ENCODE data around the gene CFAP99. TPM values are rescaled to one million over a fixed set of nuclear protein-coding genes. Genes with fewer than 3 reads are reported as not detected.
A peak's percentile ranks its signal among the peaks of the same experiment; 100 is the strongest.

The CFAP99 gene
- total RNA-seq, 1 experiment from 2014 or later, result 0.42 TPM

GRCh38 chr4:2411786-2412510 is 6.8 kb upstream of the CFAP99 start:
- no peak for DNase-seq (ENCODE audit: low read depth)

GRCh38 chr4:2412534-2412884 is 6.2 kb upstream of the CFAP99 start:
- no peak for DNase-seq (ENCODE audit: low read depth)

DNA sequence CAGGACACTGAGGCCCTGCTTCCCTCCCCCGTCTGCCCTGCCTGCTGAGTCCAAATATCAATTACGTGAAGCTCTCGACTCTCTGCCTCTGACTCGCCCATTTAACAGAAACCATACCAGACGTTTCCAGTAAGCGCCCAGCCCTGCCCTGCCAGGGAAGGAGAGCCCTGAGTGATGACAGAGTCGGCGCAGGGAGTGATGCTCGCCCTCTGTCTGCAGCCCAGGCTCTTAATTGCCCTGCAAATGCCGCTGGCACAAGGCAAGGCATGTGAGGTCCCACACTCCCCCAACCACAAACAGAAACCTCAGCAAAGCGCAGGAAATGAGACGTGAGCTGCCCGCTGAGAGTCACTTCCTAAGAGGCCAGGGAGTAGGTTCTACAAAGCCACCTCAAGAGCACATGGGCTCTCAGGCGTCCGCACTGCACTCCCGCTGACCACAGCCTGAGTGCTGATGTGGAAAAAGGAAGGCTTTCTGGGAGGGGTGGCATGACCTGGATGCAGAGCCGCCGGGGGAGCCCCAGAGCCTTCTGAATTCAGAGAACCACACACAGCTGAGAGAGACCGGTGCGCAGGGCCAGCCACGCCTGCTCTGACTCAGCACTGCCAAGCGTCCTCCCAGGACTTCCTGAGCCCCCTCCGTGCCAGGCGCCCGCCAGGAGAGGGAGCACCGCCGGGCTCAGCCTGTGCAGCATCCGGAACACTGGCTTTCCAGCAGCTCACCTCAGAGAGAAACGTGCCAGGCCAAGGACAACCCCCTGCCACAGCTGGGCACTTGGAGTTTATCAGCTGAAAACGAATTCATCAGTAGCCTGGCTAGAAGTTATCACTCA is 5.7 kb upstream of the CFAP99 start:
- peak; percentile 99 for DNase-seq (ENCODE audit: low read depth)

DNA sequence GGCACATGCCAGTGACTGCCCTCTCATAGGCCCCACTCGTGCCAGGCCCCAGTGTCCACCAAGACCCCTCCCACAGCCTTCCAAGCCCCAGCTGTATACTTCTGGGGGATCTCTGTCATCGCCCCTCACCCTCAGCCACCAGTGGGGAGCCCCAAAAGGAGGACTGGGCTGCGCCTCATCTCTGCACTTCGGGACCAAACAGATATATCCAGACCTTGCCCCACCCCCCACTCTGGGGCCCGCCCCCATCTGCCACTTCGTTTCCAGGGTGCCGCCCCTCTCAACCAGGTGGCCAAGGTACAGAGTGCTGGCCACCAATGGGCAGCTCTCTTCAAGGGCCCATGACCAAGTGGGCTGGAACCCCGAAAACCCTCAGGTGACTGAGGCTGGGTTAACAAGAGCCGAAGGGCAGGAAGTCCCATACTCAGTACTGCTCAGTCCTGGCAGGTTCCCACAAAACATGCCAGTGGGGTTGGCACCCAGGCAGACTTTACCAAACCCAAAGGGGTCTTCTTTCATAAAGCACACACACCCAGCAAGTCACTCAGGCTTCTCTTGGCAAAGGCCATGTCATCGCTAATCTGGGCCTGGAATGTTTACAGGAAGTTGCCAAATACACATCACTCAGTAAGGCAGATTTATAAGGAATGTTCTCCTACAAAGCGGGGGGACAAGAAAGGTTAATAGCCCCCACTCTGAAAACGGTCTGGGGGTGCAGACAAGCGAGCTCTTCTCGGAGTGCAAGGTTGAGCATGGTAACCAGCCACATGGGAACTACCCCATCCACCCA is 4.7 kb upstream of the CFAP99 start:
- peak; percentile 60 for DNase-seq (ENCODE audit: low read depth)

DNA sequence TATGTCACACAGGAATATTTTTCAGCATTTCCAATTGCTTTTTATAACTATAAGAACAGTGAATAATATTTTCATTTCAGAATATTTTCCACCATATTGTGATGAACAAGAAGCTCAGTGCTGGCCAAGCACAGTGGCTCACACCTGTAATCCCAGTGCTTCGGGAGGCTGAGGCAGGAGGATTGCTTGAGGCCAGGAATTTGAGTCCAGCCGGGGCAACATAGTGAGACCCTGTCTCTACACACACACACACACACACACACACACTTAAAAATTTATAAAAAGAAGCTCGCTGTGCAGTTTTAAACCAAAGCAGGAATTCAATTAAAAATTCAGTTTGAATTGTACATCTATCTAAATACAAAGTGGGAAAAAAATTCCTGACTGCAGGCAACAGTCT is 3.5 kb upstream of the CFAP99 start:
- no peak for DNase-seq (ENCODE audit: low read depth)

GRCh38 chr4:2415881-2416563 is 2.7 kb upstream of the CFAP99 start:
- DNase-seq (ENCODE audit: low read depth), result no peak

DNA sequence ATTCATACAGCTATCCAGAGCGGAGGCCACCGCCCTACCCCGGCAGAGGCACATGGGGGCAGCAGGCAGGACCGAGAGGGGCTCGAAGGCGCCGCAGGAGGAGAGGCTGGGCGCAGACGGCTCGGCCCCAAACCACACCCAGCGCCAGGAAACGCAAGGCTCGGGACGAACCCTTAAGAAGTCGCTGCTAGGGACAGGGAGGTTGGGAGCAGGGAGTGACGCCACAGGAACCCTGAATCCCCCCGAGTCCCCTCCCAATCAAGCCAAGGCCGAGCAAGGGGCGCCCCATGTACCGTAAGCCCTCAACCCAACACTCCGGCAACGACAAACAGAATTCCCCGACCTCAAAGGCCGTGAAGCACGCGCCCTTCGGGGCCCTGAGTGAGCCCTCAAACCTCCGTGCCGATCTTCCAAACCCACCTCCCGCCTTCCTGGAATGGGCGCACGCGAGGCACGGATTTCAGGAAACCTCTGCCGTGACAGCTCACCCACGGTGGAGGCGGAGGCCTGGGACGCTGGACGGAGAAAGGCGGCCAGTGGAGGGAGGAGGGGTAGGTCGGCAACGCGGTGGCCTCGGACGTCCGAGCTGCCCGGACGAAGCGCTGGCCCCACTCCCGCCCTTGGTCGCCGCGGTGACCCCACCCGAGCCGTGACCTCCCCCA is 2.1 kb upstream of the CFAP99 start:
- peak; percentile 36 for DNase-seq (ENCODE audit: low read depth)

GRCh38 chr4:2417226-2417764 is 1.5 kb upstream of the CFAP99 start:
- no peak for DNase-seq (ENCODE audit: low read depth)

GRCh38 chr4:2417765-2418649 is 748 bp upstream of the CFAP99 start, which contains the start of gene ZFYVE28:
Gene ZFYVE28, minus strand, starts transcription at chr4:2418645. Its CDS starts 322 bp downstream, at chr4:2418323.
- peak; percentile 43 for DNase-seq (ENCODE audit: low read depth)

GRCh38 chr4:2419814-2420213 is 1.1 kb downstream of the CFAP99 start:
- DNase-seq (ENCODE audit: low read depth), result no peak

DNA sequence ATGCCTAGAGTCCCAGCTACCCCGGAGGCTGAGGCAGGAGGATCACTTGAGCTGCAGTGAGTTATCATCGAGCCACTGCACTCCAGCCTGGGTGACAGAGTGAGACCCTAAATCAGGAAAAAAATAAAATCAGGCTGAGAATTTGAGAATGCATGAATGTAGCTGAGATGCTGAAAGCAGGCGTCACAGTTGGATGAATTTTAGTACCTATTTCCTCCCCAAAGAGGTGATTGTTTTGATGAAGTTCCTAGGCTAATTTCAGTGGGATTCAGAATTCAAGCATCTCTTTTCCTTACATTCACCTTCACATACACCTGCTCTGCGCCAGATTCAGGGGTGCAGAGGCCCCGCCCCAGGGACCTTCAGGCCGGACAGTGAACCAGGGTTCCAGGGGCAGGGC is 3.2 kb downstream of the CFAP99 start:
- no peak for DNase-seq (ENCODE audit: low read depth)

- DNase-seq (ENCODE audit: low read depth), result no peak
These were observed 4.3 kb downstream of the CFAP99 start for GRCh38 chr4:2423066-2423465.

- no peak for DNase-seq (ENCODE audit: low read depth)
These were observed 4.9 kb downstream of the CFAP99 start for GRCh38 chr4:2423695-2424094.

GRCh38 chr4:2424581-2424980 is 5.8 kb downstream of the CFAP99 start:
- peak; percentile 17 for DNase-seq (ENCODE audit: low read depth)

- no peak for DNase-seq (ENCODE audit: low read depth)
These were observed 6.8 kb downstream of the CFAP99 start for GRCh38 chr4:2425386-2426068.

GRCh38 chr4:2426069-2426397 is 7.3 kb downstream of the CFAP99 start:
- no peak for DNase-seq (ENCODE audit: low read depth)

DNA sequence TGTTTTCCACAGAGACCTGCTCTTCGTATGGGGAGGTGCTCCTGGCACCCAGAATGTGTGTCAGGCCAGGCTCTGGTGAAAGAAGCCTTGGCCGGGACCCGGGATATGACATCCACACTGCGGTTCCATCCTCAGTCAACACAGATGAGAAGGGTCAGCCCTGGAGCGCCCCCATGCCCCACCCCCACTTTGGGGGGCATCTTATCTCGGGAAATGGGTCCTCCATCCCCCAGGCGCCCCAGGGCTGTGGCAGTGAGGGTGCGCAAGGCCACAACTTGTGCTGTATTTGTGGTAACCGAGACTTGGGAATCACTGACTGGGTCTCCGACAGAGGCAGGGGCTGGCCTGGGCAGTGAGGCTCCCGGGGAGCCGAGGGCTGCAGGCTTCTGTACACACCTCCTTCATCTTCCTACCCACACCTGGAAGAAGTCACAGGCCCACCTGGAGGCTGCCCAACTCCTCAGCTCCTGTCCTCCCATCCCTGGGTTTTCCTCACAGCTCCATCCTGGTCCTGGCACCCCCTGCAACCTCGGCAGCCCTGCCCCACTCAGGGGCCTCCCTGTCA is 8.0 kb downstream of the CFAP99 start:
- no peak for DNase-seq (ENCODE audit: low read depth)

DNA sequence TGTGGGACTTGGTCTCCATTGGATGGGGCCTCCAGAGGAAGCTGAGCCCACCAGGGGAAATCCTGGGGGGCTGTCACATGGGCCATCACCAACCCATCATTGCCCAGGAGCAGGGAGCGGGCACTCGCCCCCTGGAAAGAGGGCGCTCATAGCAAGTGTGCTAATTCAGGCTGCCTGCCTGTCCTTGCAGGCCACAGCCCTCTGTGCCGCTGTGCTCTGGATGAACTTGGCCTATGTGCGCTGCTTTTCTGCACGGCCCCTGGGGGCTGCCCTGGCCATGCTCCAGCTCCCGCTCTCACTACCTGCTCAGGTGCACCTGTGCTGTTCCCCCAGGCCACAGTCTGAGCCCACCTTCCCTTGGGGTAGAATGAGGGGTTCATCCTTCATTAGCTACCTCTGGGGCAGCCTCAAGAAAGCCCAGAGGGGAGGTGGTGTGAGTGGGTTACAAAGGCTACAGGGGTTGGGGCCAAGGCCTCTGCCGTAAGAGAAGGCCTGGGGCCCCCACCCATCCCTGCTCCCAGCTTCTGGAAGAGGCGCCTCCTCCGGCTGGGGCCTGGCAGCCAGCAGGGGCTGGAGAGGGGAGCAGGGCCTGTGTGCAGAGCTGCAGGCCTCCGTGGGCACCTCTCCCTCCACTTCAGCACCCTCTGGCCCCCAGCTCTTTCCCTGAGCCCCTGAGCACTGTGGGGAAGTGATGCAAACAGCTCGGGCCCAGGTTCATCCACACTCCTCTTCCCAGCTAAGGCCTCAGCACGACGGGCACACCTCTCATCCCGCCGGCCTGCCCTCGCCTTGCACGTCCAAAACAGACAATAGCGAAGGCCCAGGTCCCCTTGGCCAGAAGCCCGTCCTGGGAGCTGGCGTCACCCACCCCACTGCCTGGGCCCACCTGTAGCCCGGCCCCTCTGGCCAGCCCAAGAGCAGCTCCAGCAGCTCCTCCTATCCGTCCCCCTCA is 8.9 kb downstream of the CFAP99 start:
- no peak for DNase-seq (ENCODE audit: low read depth)
